ENCODE results near the gene TMEM232. TPM values are rescaled to one million over a fixed set of nuclear protein-coding genes. Genes with fewer than 3 reads are reported as not detected.

The TMEM232 gene
- total and polyA plus RNA-seq, 7 experiments from 2014 or later, result 0.43 to 3.0 (median 1.8) TPM

GRCh38 chr5:110514030-110514429 lies 212.4 kb downstream of the TMEM232 start:
- POLR2A ChIA-PET, result no interaction called here
- Mint-ChIP-seq H3K4me1 (no peaks in the 10 kb centered on the region), H3K4me3 (no peak overlapping the region), H3K9me3 (no peaks in the 10 kb centered on the region), H3K36me3 (no peaks in the 10 kb centered on the region), H3K27ac (no peak overlapping the region), H3K27me3 (peaks cover 0 to 10% (median 8%) of the 10 kb centered on the region in 5 donors)
- Histone ChIP-seq H3K27ac (ENCODE audit: low read depth, low read length) (no peak overlapping the region), H3K4me3 (ENCODE audit: low read length) (no peak overlapping the region), H3K27me3 (ENCODE audit: control insufficient read depth in 2 of 2, insufficient read depth in 2 of 2, low read length in 2 of 2) (no peaks in the 10 kb centered on the region), H3K36me3 (ENCODE audit: control insufficient read depth in 2 of 3, insufficient read depth in 3 of 3, low read length in 3 of 3) (no peaks in the 10 kb centered on the region), H3K4me1 (ENCODE audit: control insufficient read depth in 2 of 2, insufficient read depth in 2 of 2, low read length in 2 of 2) (no peaks in the 10 kb centered on the region), H3K9me3 (ENCODE audit: control insufficient read depth in 2 of 3, low read length in 3 of 3) (no peaks in the 10 kb centered on the region)
- DNase-seq, result no peak
- no peak for ATAC-seq
- intact Hi-C loops (cut with micrococcal nuclease), result no loop called here
- CTCF ChIA-PET, result no interaction called here

- Histone ChIP-seq H3K36me3 (ENCODE audit: control insufficient read depth in 2 of 3, insufficient read depth in 3 of 3, low read length in 3 of 3) (no peaks in the 10 kb centered on the region), H3K4me1 (ENCODE audit: control insufficient read depth in 2 of 2, insufficient read depth in 2 of 2, low read length in 2 of 2) (no peaks in the 10 kb centered on the region), H3K27ac (ENCODE audit: low read depth, low read length) (no peak overlapping the region), H3K4me3 (ENCODE audit: low read length) (no peak overlapping the region), H3K27me3 (ENCODE audit: control insufficient read depth in 2 of 2, insufficient read depth in 2 of 2, low read length in 2 of 2) (no peaks in the 10 kb centered on the region), H3K9me3 (ENCODE audit: control insufficient read depth in 2 of 3, low read length in 3 of 3) (no peaks in the 10 kb centered on the region)
- POLR2A ChIA-PET, result no interaction called here
- Mint-ChIP-seq H3K4me1 (no peaks in the 10 kb centered on the region), H3K36me3 (no peaks in the 10 kb centered on the region), H3K27ac (no peak overlapping the region), H3K4me3 (no peak overlapping the region), H3K27me3 (peaks cover 0 to 12% (median 8%) of the 10 kb centered on the region in 5 donors), H3K9me3 (no peaks in the 10 kb centered on the region)
- DNase-seq (no peak), ATAC-seq (no peak)
- CTCF ChIA-PET, result no interaction called here
- intact Hi-C loops (cut with micrococcal nuclease), result no loop called here
Observed at GRCh38 chr5:110512266-110512665, 214.2 kb downstream of the TMEM232 start.

GRCh38 chr5:110510146-110510545 lies 216.3 kb downstream of the TMEM232 start:
- no peak for DNase-seq
- Histone ChIP-seq H3K4me3 (ENCODE audit: low read length) (no peak overlapping the region), H3K4me1 (ENCODE audit: control insufficient read depth in 2 of 2, insufficient read depth in 2 of 2, low read length in 2 of 2) (no peaks in the 10 kb centered on the region), H3K36me3 (ENCODE audit: control insufficient read depth in 2 of 3, insufficient read depth in 3 of 3, low read length in 3 of 3) (no peaks in the 10 kb centered on the region), H3K9me3 (ENCODE audit: control insufficient read depth in 2 of 3, low read length in 3 of 3) (no peaks in the 10 kb centered on the region), H3K27ac (ENCODE audit: low read depth, low read length) (no peak overlapping the region), H3K27me3 (ENCODE audit: control insufficient read depth in 2 of 2, insufficient read depth in 2 of 2, low read length in 2 of 2) (no peaks in the 10 kb centered on the region)
- Mint-ChIP-seq H3K4me3 (no peak overlapping the region), H3K27ac (no peak overlapping the region), H3K9me3 (no peaks in the 10 kb centered on the region), H3K27me3 (peaks cover 0 to 12% (median 8%) of the 10 kb centered on the region in 5 donors), H3K36me3 (no peaks in the 10 kb centered on the region), H3K4me1 (no peaks in the 10 kb centered on the region)
- intact Hi-C loops (cut with micrococcal nuclease), result no loop called here
- no peak for ATAC-seq
- ChIA-PET POLR2A (no interaction called here), CTCF (no interaction called here)

GRCh38 chr5:110507972-110508371 lies 218.5 kb downstream of the TMEM232 start:
- Mint-ChIP-seq H3K36me3 (no peaks in the 10 kb centered on the region), H3K27ac (no peak overlapping the region)

DNA sequence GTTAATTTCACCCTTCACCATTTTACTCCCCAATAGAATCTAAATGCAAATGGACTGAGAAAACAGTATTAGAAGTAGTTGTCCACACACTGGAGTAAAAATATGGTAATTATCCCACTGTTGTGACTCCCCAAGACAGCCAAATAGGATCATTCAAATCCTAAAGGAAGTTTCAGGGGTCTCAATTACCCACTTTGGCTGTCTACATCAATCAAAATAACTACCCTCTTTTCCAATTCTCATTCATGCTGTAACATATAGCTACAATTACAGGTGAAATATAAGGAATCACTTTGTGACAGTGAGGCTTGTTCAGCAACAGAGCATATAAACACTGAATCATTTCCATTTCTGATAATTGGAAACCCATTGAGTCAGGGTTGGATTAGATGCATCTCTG lies 220.1 kb downstream of the TMEM232 start:
- Mint-ChIP-seq H3K4me1 (no peaks in the 10 kb centered on the region), H3K9me3 (no peaks in the 10 kb centered on the region), H3K27ac (no peak overlapping the region), H3K4me3 (no peak overlapping the region), H3K27me3 (peaks cover 0 to 12% (median 0%) of the 10 kb centered on the region in 5 donors), H3K36me3 (no peaks in the 10 kb centered on the region)
- Histone ChIP-seq H3K36me3 (ENCODE audit: control insufficient read depth in 2 of 3, insufficient read depth in 3 of 3, low read length in 3 of 3) (no peaks in the 10 kb centered on the region), H3K27ac (ENCODE audit: low read depth, low read length) (no peak overlapping the region), H3K4me3 (ENCODE audit: low read length) (no peak overlapping the region), H3K27me3 (ENCODE audit: control insufficient read depth in 2 of 2, insufficient read depth in 2 of 2, low read length in 2 of 2) (no peaks in the 10 kb centered on the region), H3K9me3 (ENCODE audit: control insufficient read depth in 2 of 3, low read length in 3 of 3) (no peaks in the 10 kb centered on the region), H3K4me1 (ENCODE audit: control insufficient read depth in 2 of 2, insufficient read depth in 2 of 2, low read length in 2 of 2) (no peaks in the 10 kb centered on the region)
- POLR2A ChIA-PET, result no interaction called here
- ATAC-seq, result no peak
- intact Hi-C loops (cut with micrococcal nuclease), result no loop called here
- CTCF ChIA-PET, result no interaction called here
- no peak for DNase-seq

More at GRCh38 chr5:110507972-110508371, 218.5 kb downstream of the TMEM232 start:
- Mint-ChIP-seq H3K4me3 (no peak overlapping the region), H3K9me3 (no peaks in the 10 kb centered on the region), H3K27me3 (peaks cover 0 to 12% (median 5%) of the 10 kb centered on the region in 5 donors), H3K4me1 (no peaks in the 10 kb centered on the region)
- Histone ChIP-seq H3K4me3 (ENCODE audit: low read length) (no peak overlapping the region), H3K9me3 (ENCODE audit: control insufficient read depth in 2 of 3, low read length in 3 of 3) (no peaks in the 10 kb centered on the region), H3K27me3 (ENCODE audit: control insufficient read depth in 2 of 2, insufficient read depth in 2 of 2, low read length in 2 of 2) (no peaks in the 10 kb centered on the region), H3K27ac (ENCODE audit: low read depth, low read length) (no peak overlapping the region), H3K4me1 (ENCODE audit: control insufficient read depth in 2 of 2, insufficient read depth in 2 of 2, low read length in 2 of 2) (no peaks in the 10 kb centered on the region), H3K36me3 (ENCODE audit: control insufficient read depth in 2 of 3, insufficient read depth in 3 of 3, low read length in 3 of 3) (no peaks in the 10 kb centered on the region)
- ChIA-PET CTCF (no interaction called here), POLR2A (no interaction called here)
- intact Hi-C loops (cut with micrococcal nuclease), result no loop called here
- no peak for ATAC-seq
- DNase-seq, result no peak

GRCh38 chr5:110496276-110496675 lies 230.2 kb downstream of the TMEM232 start:
- peaks cover 0 to 3% (median 0%) of the 10 kb centered on the region in 11 donors for H3K9me3 Mint-ChIP-seq
- H3K4me3 ChIP-seq (ENCODE audit: low read length), result no peak overlapping the region
- no peaks in the 10 kb centered on the region for H3K4me1 ChIP-seq (ENCODE audit: control insufficient read depth in 2 of 2, insufficient read depth in 2 of 2, low read length in 2 of 2)
- H3K9me3 ChIP-seq (ENCODE audit: control insufficient read depth in 2 of 3, low read length in 3 of 3), result no peaks in the 10 kb centered on the region
- no peaks in the 10 kb centered on the region for H3K27me3 Mint-ChIP-seq
- H3K4me1 Mint-ChIP-seq, result no peaks in the 10 kb centered on the region
- H3K27ac Mint-ChIP-seq, result no peak overlapping the region
- ATAC-seq (no peak), DNase-seq (no peak)
- H3K4me3 Mint-ChIP-seq, result no peak overlapping the region
- intact Hi-C loops (cut with micrococcal nuclease), result loop anchor here in 1 of 2 donors (5.0 kb wide), 1 partner anchor 809 kb away; the partner anchor contains the start of gene MAN2A1
- H3K36me3 Mint-ChIP-seq, result no peaks in the 10 kb centered on the region
- H3K36me3 ChIP-seq (ENCODE audit: control insufficient read depth in 2 of 3, insufficient read depth in 3 of 3, low read length in 3 of 3), result no peaks in the 10 kb centered on the region
- POLR2A ChIA-PET, result interaction anchor here (0.7 kb wide), 1 partner anchor 927 kb away, joined by 3 read pairs; no protein-coding TSS in a partner anchor
- H3K27ac ChIP-seq (ENCODE audit: low read depth, low read length), result no peak overlapping the region
- CTCF ChIA-PET, result no interaction called here
- H3K27me3 ChIP-seq (ENCODE audit: control insufficient read depth in 2 of 2, insufficient read depth in 2 of 2, low read length in 2 of 2), result no peaks in the 10 kb centered on the region

DNA sequence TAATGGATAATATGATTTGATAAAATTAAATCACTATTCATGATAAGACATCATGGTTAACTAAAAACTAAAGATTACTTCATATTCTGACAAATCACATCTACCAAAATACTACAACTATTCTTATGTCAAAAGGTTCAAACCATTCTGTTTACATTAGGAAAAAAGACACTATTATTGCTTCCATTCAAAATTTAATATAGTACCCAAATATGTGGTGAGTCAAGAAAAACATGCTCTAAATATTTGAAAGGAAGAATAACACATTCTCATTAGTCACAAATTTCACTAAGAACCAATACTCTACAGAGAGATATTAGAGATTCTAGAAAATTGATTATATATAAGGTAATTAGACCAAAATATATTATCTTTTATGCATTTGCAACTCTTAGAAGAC lies 234.0 kb downstream of the TMEM232 start:
- no peak overlapping the region for H3K27ac ChIP-seq (ENCODE audit: low read depth, low read length)
- no peak overlapping the region for H3K27ac Mint-ChIP-seq
- H3K4me3 Mint-ChIP-seq, result no peak overlapping the region
- intact Hi-C loops (cut with micrococcal nuclease), result no loop called here
- ATAC-seq, result no peak
- H3K27me3 Mint-ChIP-seq, result peaks cover 0 to 7% (median 0%) of the 10 kb centered on the region in 5 donors
- no peak overlapping the region for H3K4me3 ChIP-seq (ENCODE audit: low read length)
- H3K4me1 Mint-ChIP-seq, result no peaks in the 10 kb centered on the region
- no peaks in the 10 kb centered on the region for H3K9me3 ChIP-seq (ENCODE audit: control insufficient read depth in 2 of 3, low read length in 3 of 3)
- peaks cover 0 to 10% (median 0%) of the 10 kb centered on the region in 11 donors for H3K9me3 Mint-ChIP-seq
- no peak for DNase-seq
- ChIA-PET CTCF (no interaction called here), POLR2A (no interaction called here)
- no peaks in the 10 kb centered on the region for H3K36me3 ChIP-seq (ENCODE audit: control insufficient read depth in 2 of 3, insufficient read depth in 3 of 3, low read length in 3 of 3)
- peaks cover 0 to 5% (median 0%) of the 10 kb centered on the region in 5 donors for H3K36me3 Mint-ChIP-seq
- H3K27me3 ChIP-seq (ENCODE audit: control insufficient read depth in 2 of 2, insufficient read depth in 2 of 2, low read length in 2 of 2), result no peaks in the 10 kb centered on the region
- H3K4me1 ChIP-seq (ENCODE audit: control insufficient read depth in 2 of 2, insufficient read depth in 2 of 2, low read length in 2 of 2), result no peaks in the 10 kb centered on the region

All from naive thymus-derived CD4-positive, alpha-beta T cell (primary cell).